Activated naive CD4-positive, alpha-beta T cell treated with anti-CD3 and anti-CD28 coated beads, Interleukin-2, amount 10 ng/mL, durations not matched to agents 7 days and 5 days (primary cell): Measurements from ENCODE around the gene CDC42EP2.
"Not testable (repeated sequence)": the region's sequence is repeated elsewhere in the genome, so short reads cannot be mapped to it uniquely, and the experiment has no call there.

Experiments used
- CTCF ChIA-PET: fragments of 350-600 bp; sonication (Branson Sonifier 250); formaldehyde crosslinking; loops from one replicate; lab custom pipeline; 2021; ENCODE audit warnings: antibody characterized with exemption; lab: Charles Lee
- DNase-seq: peaks from one replicate; pipeline ENCODE4 v3.0.0-alpha.2; 2020
- H3K27ac Mint-ChIP-seq: one replicate; pipeline ENCODE4 v1.8.0; 2021; ENCODE audit warnings: mild to moderate bottlenecking, moderate library complexity, mixed read lengths
- H3K27me3 Mint-ChIP-seq: one replicate; pipeline ENCODE4 v1.8.0; 2021; ENCODE audit warnings: mild to moderate bottlenecking, mixed read lengths
- H3K36me3 Mint-ChIP-seq: one replicate; pipeline ENCODE4 v1.8.0; 2021; ENCODE audit warnings: mixed read lengths
- H3K4me1 Mint-ChIP-seq: one replicate; pipeline ENCODE4 v1.8.0; 2021; ENCODE audit warnings: mixed read lengths
- H3K4me3 Mint-ChIP-seq: one replicate; pipeline ENCODE4 v1.8.0; 2021; ENCODE audit warnings: mild to moderate bottlenecking, moderate library complexity, mixed read lengths
- H3K9me3 Mint-ChIP-seq: one replicate; pipeline ENCODE4 v1.8.0; 2021; ENCODE audit warnings: mixed read lengths

The CDC42EP2 gene

DNA sequence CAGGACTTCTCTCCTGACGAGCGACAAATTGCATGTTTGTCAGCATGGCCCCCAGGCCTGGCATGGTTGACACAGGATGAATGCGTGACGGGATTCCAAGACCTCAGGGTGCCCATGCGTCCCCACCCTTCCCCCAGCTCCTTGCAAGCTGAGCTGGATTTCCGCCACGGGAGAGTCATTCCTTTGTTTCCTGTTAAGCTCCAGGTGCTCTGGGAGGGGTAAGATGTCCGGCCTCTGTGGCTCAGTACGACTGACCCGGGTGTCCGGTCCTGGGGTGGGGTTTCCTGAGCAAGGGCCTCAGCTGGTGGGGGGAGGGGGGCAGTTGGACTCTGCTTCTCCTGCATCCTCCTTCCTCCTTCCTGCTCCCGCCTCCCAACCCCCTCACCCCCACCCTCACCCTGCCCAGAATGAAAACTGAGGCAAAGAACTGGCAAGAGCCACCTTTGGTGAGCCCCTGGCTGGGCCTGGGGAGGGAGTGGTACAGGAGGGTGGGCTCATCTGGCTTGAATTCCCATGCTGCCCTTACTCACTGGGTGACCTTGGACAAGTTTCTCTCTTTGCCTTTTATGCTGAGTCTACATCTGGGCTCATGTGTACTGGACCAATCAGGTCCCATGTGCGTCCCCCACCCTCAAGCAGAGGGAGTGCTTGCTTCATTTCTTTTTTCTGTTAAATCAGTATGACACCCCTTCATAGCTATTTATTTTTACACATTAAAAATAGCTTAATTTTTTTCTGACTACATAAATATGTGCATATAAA, 2.5 kb downstream of the CDC42EP2 start:
- Mint-ChIP-seq H3K4me1 (peaks cover 7% of the 10 kb centered on the region), H3K36me3 (no peaks in the 10 kb centered on the region), H3K27me3 (peaks cover 42% of the 10 kb centered on the region), H3K9me3 (no peaks in the 10 kb centered on the region), H3K4me3 (no peak overlapping the region), H3K27ac (no peak overlapping the region)
- CTCF ChIA-PET, result interaction anchor here (0.9 to 11.0 kb wide), 17 partner anchors 12 to 469 kb away, joined by 3 to 125 read pairs (median 5); partner anchors contain the start of gene DPF2
- DNase-seq, result no peak

DNA sequence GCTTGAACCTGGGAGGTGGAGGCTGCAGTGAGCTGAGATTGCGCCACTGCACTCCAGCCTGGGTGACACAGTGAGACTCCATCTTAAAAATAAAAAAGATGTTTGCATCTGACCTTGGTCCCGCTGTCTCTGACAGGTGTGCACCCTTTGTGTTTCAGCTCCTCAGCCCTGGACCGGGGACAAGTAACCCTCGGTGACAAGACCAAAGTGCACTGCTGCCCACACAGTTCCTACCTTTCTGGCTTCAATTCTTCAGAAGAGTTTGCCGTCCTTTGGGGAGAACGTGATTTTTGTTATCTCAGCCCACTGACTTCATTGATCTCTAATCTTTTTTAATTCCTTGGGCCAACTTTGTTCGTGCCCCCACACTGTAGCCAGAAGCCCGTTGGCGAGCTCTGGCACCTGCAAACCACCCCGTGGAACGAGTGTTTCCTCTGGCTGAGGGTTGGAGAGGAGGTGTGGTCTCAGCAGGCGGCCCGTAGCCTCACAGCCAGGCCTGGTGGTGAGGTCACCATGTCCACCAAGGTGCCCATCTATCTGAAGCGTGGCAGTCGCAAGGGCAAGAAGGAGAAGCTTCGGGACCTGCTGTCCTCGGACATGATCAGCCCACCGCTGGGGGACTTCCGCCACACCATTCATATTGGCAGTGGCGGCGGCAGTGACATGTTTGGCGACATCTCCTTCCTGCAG, 5.9 kb downstream of the CDC42EP2 start:
- Mint-ChIP-seq H3K4me3 (no peak overlapping the region), H3K27ac (no peak overlapping the region), H3K4me1 (peaks cover 4% of the 10 kb centered on the region), H3K27me3 (peaks cover 24% of the 10 kb centered on the region), H3K36me3 (no peaks in the 10 kb centered on the region), H3K9me3 (no peaks in the 10 kb centered on the region)
- no peak for DNase-seq
- CTCF ChIA-PET, result interaction anchor here (1.1 to 11.0 kb wide), 2 partner anchors 11 to 56 kb away, joined by 3 to 125 read pairs; partner anchors contain the start of gene DPF2

DNA sequence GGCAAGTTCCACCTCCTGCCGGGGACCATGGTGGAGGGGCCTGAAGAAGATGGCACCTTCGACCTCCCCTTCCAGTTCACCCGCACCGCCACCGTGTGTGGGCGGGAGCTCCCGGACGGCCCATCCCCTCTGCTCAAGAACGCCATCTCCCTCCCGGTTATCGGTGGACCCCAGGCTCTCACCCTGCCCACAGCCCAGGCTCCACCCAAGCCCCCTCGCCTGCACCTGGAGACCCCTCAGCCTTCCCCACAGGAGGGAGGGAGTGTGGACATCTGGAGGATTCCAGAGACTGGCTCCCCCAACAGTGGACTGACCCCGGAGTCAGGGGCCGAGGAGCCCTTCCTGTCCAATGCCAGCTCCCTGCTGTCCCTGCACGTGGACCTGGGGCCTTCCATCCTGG, 6.4 kb downstream of the CDC42EP2 start:
- no peak for DNase-seq
- Mint-ChIP-seq H3K4me1 (no peaks in the 10 kb centered on the region), H3K9me3 (no peaks in the 10 kb centered on the region), H3K4me3 (no peak overlapping the region), H3K36me3 (no peaks in the 10 kb centered on the region), H3K27ac (no peak overlapping the region), H3K27me3 (peaks cover 18% of the 10 kb centered on the region)
- CTCF ChIA-PET, result interaction anchor here (11.0 kb wide), 1 partner anchor 11 kb away, joined by 125 read pairs; the partner anchor contains the start of gene DPF2

DNA sequence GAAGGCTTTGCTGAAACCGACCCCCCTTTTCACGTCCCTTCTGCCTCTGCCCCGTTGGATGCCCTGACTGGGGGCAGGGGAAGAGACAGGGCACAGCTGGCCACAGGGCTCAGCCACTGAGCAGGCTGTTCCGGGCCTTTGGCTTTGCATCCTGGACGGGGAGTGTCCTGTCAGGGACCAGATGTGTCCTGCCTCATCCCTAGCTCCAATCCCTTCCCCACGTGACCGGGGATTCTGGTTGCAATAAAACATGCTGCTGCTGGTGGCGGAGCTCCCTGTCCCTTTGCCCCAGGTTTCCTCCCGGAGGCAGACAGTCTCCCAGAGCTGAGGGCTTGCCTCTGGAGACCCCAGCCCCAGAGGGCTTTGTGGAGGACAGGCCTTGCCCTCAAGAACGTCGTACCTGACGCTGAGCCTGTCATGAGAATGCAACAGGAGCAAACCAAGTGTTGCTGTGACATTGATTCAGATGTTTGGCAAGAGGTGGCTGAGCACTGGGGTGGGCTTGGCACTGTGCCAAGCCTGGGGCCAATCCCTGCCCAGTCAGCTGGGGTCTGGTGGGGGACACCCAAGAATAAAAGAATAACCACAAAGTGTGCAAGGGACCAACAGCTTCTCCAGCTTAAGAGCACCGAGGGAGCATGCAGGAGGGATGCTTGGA, 7.3 kb downstream of the CDC42EP2 start:
- Mint-ChIP-seq H3K9me3 (no peaks in the 10 kb centered on the region), H3K27me3 (peaks cover 17% of the 10 kb centered on the region), H3K36me3 (no peaks in the 10 kb centered on the region), H3K4me1 (no peaks in the 10 kb centered on the region), H3K27ac (no peak overlapping the region), H3K4me3 (no peak overlapping the region)
- no peak for DNase-seq
- CTCF ChIA-PET, result no interaction called here

DNA sequence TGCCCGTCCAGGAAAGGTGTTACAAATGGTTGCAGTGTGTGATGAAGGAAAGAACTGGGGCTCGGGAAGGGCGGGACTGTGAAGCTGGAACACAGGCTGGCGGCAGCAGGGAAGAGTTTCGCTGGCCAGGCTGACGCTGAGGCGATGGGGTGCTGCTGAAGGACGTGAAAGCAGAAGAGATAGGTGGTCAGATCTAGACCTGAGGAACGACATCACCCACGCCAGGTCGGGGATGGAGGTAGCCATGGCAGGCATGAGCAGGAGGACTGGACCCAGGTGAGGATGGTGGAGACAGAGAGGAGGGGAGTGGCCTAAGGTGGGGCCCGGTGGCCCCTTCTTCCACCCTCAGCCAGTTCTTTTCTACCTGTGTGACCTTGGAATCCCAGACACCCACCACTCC, 9.1 kb downstream of the CDC42EP2 start:
- no peaks in the 10 kb centered on the region for H3K9me3 Mint-ChIP-seq
- no peak overlapping the region for H3K4me3 Mint-ChIP-seq
- no peak overlapping the region for H3K27ac Mint-ChIP-seq

DNA sequence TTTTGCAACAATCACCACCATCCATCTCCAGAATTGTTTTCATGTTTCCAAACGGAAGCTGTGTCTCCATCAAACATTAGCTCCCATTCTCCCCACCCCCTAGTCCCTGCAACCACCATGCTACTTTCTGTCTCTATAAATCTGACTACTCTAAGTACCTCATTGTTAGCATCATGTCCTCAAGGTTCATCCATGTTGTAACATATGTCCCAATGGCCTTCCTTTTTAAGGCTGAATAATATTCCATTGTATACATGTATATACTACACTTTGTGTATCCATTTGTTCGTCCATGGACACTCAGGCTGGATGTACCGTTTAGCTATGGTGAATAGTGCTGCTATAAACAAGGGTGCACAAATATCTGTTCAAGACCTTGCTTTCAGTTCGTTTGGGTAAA, 10.8 kb downstream of the CDC42EP2 start:
- Mint-ChIP-seq H3K4me3 (no peak overlapping the region), H3K9me3 (no peaks in the 10 kb centered on the region), H3K27ac (no peak overlapping the region), H3K36me3 (no peaks in the 10 kb centered on the region), H3K27me3 (peaks cover 12% of the 10 kb centered on the region), H3K4me1 (peaks cover 9% of the 10 kb centered on the region)
- DNase-seq, result no peak
- CTCF ChIA-PET, result interaction anchor here (2.4 kb wide), 1 partner anchor 10 kb away, joined by 13 read pairs; no protein-coding TSS in a partner anchor

More for the DNA sequence above, 9.1 kb downstream of the CDC42EP2 start:
- H3K27me3 Mint-ChIP-seq, result peaks cover 12% of the 10 kb centered on the region
- CTCF ChIA-PET, result interaction anchor here (1.3 to 1.8 kb wide), 2 partner anchors 9 to 97 kb away, joined by 4 read pairs; partner anchors contain the start of gene CDC42EP2
- DNase-seq, result no peak
- no peaks in the 10 kb centered on the region for H3K36me3 Mint-ChIP-seq
- no peaks in the 10 kb centered on the region for H3K4me1 Mint-ChIP-seq

DNA sequence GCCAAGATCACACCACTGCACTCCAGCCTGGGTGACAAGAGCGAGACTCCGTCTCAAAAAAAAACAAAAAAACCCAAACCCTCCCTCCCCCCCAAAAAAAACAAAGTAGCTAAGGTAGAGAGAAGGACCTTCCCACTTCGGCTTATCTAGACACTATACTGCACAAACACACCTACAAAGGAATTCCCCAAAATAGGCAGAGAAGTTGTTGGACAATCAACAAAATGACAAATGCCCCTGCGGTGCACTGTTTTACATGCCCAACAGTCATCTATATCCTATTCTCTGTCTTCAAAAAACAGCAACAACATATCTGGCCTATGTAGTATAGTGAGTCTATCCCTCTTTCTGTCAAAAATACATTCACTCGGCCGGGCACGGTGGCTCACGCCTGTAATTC, 12.4 kb downstream of the CDC42EP2 start:
- peaks cover 16% of the 10 kb centered on the region for H3K27me3 Mint-ChIP-seq
- CTCF ChIA-PET, result interaction anchor here (0.7 to 5.1 kb wide), 3 partner anchors 11 to 210 kb away, joined by 3 to 50 read pairs (median 13); partner anchors contain the start of gene ZNHIT2
- no peaks in the 10 kb centered on the region for H3K9me3 Mint-ChIP-seq
- no peak overlapping the region for H3K4me3 Mint-ChIP-seq
- DNase-seq, result no peak
- no peaks in the 10 kb centered on the region for H3K36me3 Mint-ChIP-seq
- H3K27ac Mint-ChIP-seq, result no peak overlapping the region
- H3K4me1 Mint-ChIP-seq, result peaks cover 9% of the 10 kb centered on the region

DNA sequence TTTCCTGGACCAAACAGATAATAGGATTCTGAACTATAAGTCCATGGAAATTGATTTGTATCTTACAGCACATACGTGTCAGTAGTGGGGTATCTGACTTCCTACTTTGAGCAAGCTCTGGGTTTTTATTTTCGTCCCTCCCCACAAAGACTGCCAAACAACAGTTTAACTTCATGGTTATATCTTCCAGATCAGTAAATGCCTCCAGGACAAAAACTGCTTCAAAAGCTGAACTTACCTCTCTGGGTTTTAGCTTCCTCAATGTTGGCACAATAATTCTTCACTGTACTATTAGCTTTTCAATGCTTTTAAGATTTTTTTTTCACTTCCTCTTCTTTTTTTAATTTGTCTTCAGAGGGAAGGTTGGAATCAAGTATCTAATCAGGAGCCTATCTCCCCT, 14.8 kb downstream of the CDC42EP2 start:
- H3K27me3 Mint-ChIP-seq, result peaks cover 11% of the 10 kb centered on the region
- no peak overlapping the region for H3K27ac Mint-ChIP-seq
- no peak for DNase-seq
- peaks cover 2% of the 10 kb centered on the region for H3K36me3 Mint-ChIP-seq
- H3K9me3 Mint-ChIP-seq, result no peaks in the 10 kb centered on the region
- H3K4me3 Mint-ChIP-seq, result no peak overlapping the region
- peaks cover 14% of the 10 kb centered on the region for H3K4me1 Mint-ChIP-seq
- CTCF ChIA-PET, result interaction anchor here (0.7 to 8.7 kb wide), 22 partner anchors 10 to 182 kb away, joined by 3 to 125 read pairs (median 4); partner anchors contain the start of gene CDC42EP2

DNA sequence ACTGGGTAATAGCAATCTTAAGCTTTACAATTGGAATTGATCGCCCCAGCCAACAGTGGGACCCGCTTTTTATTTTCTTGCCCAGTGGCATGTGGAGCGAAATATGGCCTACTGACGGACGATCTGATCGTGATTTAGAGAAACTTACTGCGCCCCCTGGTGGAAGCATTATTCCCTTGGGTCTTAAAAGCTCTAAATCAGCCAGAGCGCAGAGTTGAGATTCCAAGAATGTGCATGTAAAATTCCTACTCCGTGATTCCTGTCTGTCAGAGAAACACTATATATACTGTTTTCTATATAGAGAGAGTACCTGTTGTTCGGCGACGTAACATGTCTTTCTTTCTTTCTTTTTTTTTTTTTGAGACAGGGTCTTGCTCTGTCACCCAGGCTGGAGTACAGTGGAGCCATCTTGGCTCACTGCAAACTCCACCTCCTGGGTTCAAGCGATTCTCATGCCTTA, 15.3 kb downstream of the CDC42EP2 start:
- Mint-ChIP-seq H3K27me3 (peaks cover 11% of the 10 kb centered on the region), H3K4me1 (peaks cover 19% of the 10 kb centered on the region), H3K9me3 (no peaks in the 10 kb centered on the region), H3K27ac (no peak overlapping the region), H3K4me3 (no peak overlapping the region), H3K36me3 (peaks cover 2% of the 10 kb centered on the region)
- DNase-seq, result peak; percentile 88
- CTCF ChIA-PET, result interaction anchor here (0.7 to 8.7 kb wide), 25 partner anchors 9 to 182 kb away, joined by 3 to 125 read pairs (median 4); partner anchors contain the start of gene CDC42EP2

DNA sequence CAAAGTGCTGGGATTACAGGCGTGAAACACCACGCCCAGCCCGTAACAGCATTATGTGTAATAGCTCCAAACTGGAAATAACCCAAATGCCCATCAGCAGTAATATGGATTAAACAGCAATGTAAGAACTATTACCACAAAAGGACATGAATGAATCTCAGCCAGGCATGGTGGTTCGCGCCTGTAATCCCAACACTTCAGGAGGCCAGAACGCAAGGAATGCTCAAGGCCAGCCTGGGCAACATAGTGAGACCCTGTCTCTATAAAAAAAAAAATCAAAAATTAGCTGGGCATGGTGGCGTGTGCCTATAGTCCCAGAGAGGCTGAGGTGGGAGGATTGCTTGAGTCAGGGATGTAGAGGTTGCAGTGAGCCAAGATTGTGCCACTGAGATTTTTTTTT, 15.9 kb downstream of the CDC42EP2 start:
- no peak for DNase-seq
- Mint-ChIP-seq H3K27ac (no peak overlapping the region), H3K27me3 (peaks cover 11% of the 10 kb centered on the region), H3K9me3 (no peaks in the 10 kb centered on the region), H3K4me3 (no peak overlapping the region), H3K36me3 (peaks cover 6% of the 10 kb centered on the region), H3K4me1 (peaks cover 24% of the 10 kb centered on the region)
- CTCF ChIA-PET, result interaction anchor here (0.6 to 8.7 kb wide), 19 partner anchors 9 to 1649 kb away, joined by 3 to 125 read pairs (median 4); partner anchors contain the start of gene CDC42EP2

DNA sequence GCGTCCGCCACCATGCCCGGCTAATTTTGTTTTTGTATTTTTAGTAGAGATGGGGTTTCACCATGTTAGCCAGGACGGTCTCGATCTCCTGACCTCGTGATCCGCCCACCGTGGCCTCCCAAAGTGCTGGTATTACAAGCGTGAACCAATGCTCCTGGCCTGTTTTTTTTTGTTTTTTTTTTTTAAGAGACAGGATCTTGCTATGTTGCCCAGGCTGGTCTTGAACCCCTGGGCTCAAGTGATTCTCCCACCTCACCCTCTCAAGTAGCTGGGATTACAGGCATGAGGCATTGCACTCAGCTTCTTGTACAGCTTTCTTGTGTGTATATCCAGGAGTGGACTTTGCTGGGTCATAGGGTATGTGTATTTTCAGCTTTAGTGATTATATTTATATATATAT, 17.9 kb downstream of the CDC42EP2 start:
- not testable (repeated sequence) for H3K4me3 Mint-ChIP-seq, H3K27me3 Mint-ChIP-seq, DNase-seq, H3K9me3 Mint-ChIP-seq, H3K36me3 Mint-ChIP-seq, H3K27ac Mint-ChIP-seq
- H3K4me1 Mint-ChIP-seq, result peaks cover 28% of the 10 kb centered on the region
- CTCF ChIA-PET, result interaction anchor here (1.0 to 8.7 kb wide), 7 partner anchors 16 to 197 kb away, joined by 3 to 125 read pairs (median 4); partner anchors contain the start of gene CDC42EP2

DNA sequence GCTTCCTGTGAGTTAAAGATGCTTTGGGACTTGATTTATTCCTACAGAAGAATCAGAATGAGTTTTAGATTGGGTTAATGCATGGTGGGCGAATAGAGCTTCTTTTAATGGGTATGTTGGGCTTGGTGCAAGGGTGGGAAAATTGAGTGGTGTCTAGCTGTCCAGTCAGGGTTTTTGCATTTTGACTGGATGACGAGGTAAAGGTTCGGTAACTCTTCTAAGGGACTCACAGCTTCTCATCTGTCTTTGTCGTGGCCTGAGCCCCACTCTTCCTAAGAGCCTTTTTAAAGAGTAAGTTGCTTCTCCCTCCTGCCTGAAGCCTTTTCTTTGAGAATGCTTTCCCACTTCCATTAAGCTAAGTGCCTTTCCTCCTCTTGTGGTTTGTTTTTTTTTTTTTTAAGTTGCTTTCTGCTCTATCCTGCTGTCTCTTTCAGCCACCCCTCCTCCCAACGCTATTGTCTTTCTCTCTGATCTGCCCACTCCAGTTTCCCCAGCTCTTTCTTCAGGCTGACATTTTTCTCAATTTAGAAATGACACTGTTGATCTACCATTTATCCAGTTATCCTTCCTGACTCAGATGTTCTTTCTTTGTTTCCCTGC, 20.1 kb downstream of the CDC42EP2 start:
- Mint-ChIP-seq H3K4me1 (peaks cover 37% of the 10 kb centered on the region), H3K9me3 (no peaks in the 10 kb centered on the region), H3K27ac (peak overlapping the region; percentile 79), H3K4me3 (peak overlapping the region; percentile 91), H3K27me3 (peaks cover 4% of the 10 kb centered on the region), H3K36me3 (peaks cover 21% of the 10 kb centered on the region)
- no peak for DNase-seq
- CTCF ChIA-PET, result interaction anchor here (0.9 to 8.7 kb wide), 3 partner anchors 11 to 134 kb away, joined by 3 to 125 read pairs (median 3); partner anchors contain the start of gene CDC42EP2

DNA sequence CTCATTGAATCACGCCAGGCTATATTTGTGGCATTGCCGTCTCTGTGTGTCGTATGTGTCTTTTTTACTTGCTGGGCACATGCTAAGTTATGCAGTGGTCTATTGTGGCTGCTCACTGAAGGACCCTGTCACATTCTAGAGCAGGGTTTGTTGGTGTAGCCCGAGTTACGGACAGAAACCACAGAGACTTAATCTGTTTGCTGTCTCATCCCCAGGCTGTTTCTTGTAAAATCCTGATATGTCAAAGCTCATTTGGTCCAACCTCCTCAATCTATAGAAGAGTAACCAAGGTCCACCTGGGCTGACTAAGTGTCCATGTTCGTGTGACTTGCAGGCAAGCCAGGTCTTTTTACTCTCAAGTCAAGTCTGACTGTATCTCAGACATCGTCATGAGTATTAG, 24.0 kb downstream of the CDC42EP2 start:
- Mint-ChIP-seq H3K9me3 (no peaks in the 10 kb centered on the region), H3K4me3 (no peak overlapping the region), H3K4me1 (peaks cover 31% of the 10 kb centered on the region), H3K36me3 (peaks cover 44% of the 10 kb centered on the region), H3K27me3 (no peaks in the 10 kb centered on the region), H3K27ac (no peak overlapping the region)
- CTCF ChIA-PET, result interaction anchor here (1.5 kb wide), 1 partner anchor 9 kb away, joined by 6 read pairs; no protein-coding TSS in a partner anchor
- no peak for DNase-seq
